Trophoblast cell (in vitro differentiated cells and primary cell): Measurements from ENCODE around the gene IMMP2L.

Experiments used
- DNase-seq, 2 donors: peaks; one replicate each; pipeline ENCODE4 v3.0.0-alpha.2; 2016
- H2AFZ ChIP-seq: 2 replicates; pipeline ENCODE4 v1.6.1; 2013; ENCODE audit warnings: low read length, moderate library complexity, mild to moderate bottlenecking; ENCODE audit not compliant: insufficient read depth, poor library complexity
- H2AK5ac ChIP-seq: 2 replicates; pipeline ENCODE4 v1.6.1; 2013; ENCODE audit warnings: mild to moderate bottlenecking, low read length
- H2BK120ac ChIP-seq: 2 replicates; pipeline ENCODE4 v1.6.1; 2013; ENCODE audit warnings: low read length, mild to moderate bottlenecking, moderate library complexity; ENCODE audit not compliant: insufficient read depth, poor library complexity
- H2BK12ac ChIP-seq: 2 replicates; pipeline ENCODE4 v1.6.1; 2013; ENCODE audit warnings: mild to moderate bottlenecking, low read length, moderate library complexity
- H2BK5ac ChIP-seq: 2 replicates; pipeline ENCODE4 v1.6.1; 2013; ENCODE audit warnings: low read length, low read depth, moderate library complexity, mild to moderate bottlenecking; ENCODE audit not compliant: poor library complexity
- H3K14ac ChIP-seq: 2 replicates; pipeline ENCODE4 v1.6.1; 2013; ENCODE audit warnings: mild to moderate bottlenecking, low read length
- H3K18ac ChIP-seq: 2 replicates; pipeline ENCODE4 v1.6.1; 2013; ENCODE audit warnings: mild to moderate bottlenecking, low read length
- H3K23ac ChIP-seq: 2 replicates; pipeline ENCODE4 v1.6.1; 2013; ENCODE audit warnings: low read length
- H3K27ac ChIP-seq: 2 replicates; pipeline ENCODE4 v1.5.1; 2013; ENCODE audit warnings: low read depth, mild to moderate bottlenecking, inconsistent platforms, low read length, moderate library complexity
- H3K27me3 ChIP-seq: 2 replicates; pipeline ENCODE4 v1.6.1; 2013; ENCODE audit warnings: inconsistent platforms, mild to moderate bottlenecking, low read length, moderate library complexity; ENCODE audit not compliant: insufficient read depth
- H3K36me3 ChIP-seq, 2 experiments: 1 replicate in 1 of 2; 2 replicates in 1 of 2; pipeline ENCODE4 v1.6.1; 2013; ENCODE audit warnings: low read length in 2 of 2, mild to moderate bottlenecking in 2 of 2, moderate library complexity in 1 of 2; ENCODE audit not compliant: insufficient read depth in 2 of 2, control insufficient read depth in 1 of 2
- H3K4ac ChIP-seq: 2 replicates; pipeline ENCODE4 v1.6.1; 2013; ENCODE audit warnings: low read depth, mild to moderate bottlenecking, low read length, moderate library complexity
- H3K4me1 ChIP-seq, 2 experiments: 1 replicate in 1 of 2; 2 replicates in 1 of 2; pipeline ENCODE4 v1.6.1; 2013; ENCODE audit warnings: low read length in 2 of 2, mild to moderate bottlenecking in 2 of 2, moderate library complexity in 1 of 2; ENCODE audit not compliant: insufficient read depth in 2 of 2, control insufficient read depth in 1 of 2
- H3K4me2 ChIP-seq: 2 replicates; pipeline ENCODE4 v1.6.1; 2013; ENCODE audit warnings: inconsistent platforms, mild to moderate bottlenecking, low read length, moderate library complexity
- H3K4me3 ChIP-seq: 2 replicates; pipeline ENCODE4 v1.5.1; 2013; ENCODE audit warnings: mild to moderate bottlenecking, low read depth, low read length, inconsistent platforms
- H3K79me1 ChIP-seq: one replicate; pipeline ENCODE4 v1.6.1; 2013; ENCODE audit warnings: low read length
- H3K79me2 ChIP-seq: 2 replicates; pipeline ENCODE4 v1.6.1; 2013; ENCODE audit warnings: low read length, mild to moderate bottlenecking; ENCODE audit not compliant: control insufficient read depth, insufficient read depth, poor library complexity
- H3K9ac ChIP-seq: 2 replicates; pipeline ENCODE4 v1.6.1; 2013; ENCODE audit warnings: mild to moderate bottlenecking, low read length
- H3K9me3 ChIP-seq: 2 replicates; pipeline ENCODE4 v1.6.1; 2013; ENCODE audit warnings: low read depth, mild to moderate bottlenecking, control low read depth, inconsistent platforms, low read length; ENCODE audit not compliant: insufficient read depth
- H4K12ac ChIP-seq: 2 replicates; pipeline ENCODE4 v1.6.1; 2013; ENCODE audit warnings: low read depth, mild to moderate bottlenecking, low read length, moderate library complexity
- H4K8ac ChIP-seq: 2 replicates; pipeline ENCODE4 v1.6.1; 2013; ENCODE audit warnings: low read depth, mild to moderate bottlenecking, low read length, moderate library complexity
- H4K91ac ChIP-seq: one replicate; pipeline ENCODE4 v1.6.1; 2013; ENCODE audit warnings: low read depth, mild to moderate bottlenecking, low read length, moderate library complexity
- WGBS: extraction: QIAGEN DNeasy Blood & Tissue Kit; methylation state at CpG from one replicate; pipeline ENCODE4 v1.1.7; 2013; ENCODE audit warnings: missing lambda C conversion rate; ENCODE audit not compliant: insufficient read length, insufficient coverage; ENCODE audit errors: extremely low coverage; 5-methylcytosine and 5-hydroxymethylcytosine counted together

Gene IMMP2L

DNA sequence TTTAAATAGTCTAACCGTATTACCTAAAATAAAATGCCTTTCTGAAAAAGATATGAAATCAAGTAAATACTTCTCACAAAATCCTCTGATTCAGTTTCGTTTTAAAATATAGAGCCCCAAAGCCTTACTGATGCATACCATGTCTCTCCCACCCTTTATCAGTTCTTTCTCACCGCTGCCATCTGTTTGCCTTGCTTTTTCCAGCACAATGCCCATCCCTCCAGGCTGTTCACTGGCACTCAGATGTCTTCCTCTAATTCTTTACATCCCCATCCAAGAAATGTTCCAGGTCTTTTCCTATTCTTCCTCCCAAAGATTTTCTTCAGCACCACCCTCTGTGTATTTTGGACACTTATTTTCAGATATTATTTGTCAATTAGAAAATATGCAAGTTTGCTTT is 587.9 kb downstream of the IMMP2L start:
- Histone ChIP-seq H3K27ac (no peak overlapping the region), H3K4me3 (no peak overlapping the region), H3K9ac (no peak overlapping the region), H3K36me3 (no peaks in the 10 kb centered on the region), H3K79me2 (no peaks in the 10 kb centered on the region), H3K18ac (no peak overlapping the region), H4K12ac (no peak overlapping the region), H3K4ac (no peak overlapping the region), H2BK120ac (no peak overlapping the region), H3K14ac (no peak overlapping the region), H3K9me3 (no peaks in the 10 kb centered on the region), H3K4me1 (no peaks in the 10 kb centered on the region), H2BK12ac (no peak overlapping the region), H2AK5ac (no peak overlapping the region), H4K91ac (no peak overlapping the region), H3K23ac (no peak overlapping the region), H2AFZ (no peak overlapping the region), H3K4me2 (no peak overlapping the region), H3K27me3 (no peaks in the 10 kb centered on the region), H3K79me1 (no peaks in the 10 kb centered on the region), H4K8ac (no peak overlapping the region), H2BK5ac (no peak overlapping the region)
- no CpG with 5 or more reads among the region's 3 CpGs for WGBS
- DNase-seq, result no peak

DNA sequence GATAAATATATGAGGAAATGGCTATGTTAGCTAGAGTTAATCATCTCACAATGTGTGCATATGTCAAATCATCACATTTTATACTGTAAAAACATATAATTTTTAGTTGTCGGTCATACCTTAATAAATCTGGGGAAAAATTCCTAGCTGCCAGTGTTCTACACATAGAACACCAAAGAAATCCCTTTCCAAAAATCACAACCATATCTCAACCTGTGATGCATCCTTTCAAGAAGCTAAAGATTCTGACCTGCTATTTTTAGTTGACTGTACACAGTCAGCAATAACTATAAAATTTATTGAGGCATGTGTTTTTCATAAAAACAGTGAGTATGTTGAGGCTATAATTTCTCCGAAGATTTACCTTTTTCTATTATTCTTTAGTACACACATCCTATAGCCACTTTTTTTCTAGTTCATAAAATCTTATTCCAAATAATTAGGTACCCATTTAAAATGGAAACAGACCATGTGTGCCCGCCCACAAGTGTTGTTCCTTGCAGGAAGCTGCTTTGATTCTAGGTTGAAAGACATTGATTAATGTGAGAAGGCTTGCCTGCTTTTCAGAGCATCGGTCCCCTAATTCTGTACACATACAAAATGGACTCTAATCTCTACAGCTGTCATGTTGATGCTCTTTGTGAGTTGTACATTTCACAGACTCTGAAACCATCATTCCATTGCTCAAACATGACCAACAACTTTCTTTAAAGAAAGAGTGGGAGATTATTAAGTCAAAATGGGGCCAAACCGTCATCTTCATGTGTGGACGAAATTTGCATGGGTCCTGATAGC is 588.9 kb downstream of the IMMP2L start:
- no peaks in the 10 kb centered on the region for H3K36me3 ChIP-seq
- H3K4me3 ChIP-seq, result no peak overlapping the region
- H3K23ac ChIP-seq, result no peak overlapping the region
- H3K4me1 ChIP-seq, result no peaks in the 10 kb centered on the region
- H3K4ac ChIP-seq, result no peak overlapping the region
- no peak overlapping the region for H2AFZ ChIP-seq
- H4K12ac ChIP-seq, result no peak overlapping the region
- no peak overlapping the region for H2BK5ac ChIP-seq
- WGBS, result no CpG with 5 or more reads among the region's 6 CpGs
- no peak overlapping the region for H3K9ac ChIP-seq
- no peak overlapping the region for H2BK120ac ChIP-seq
- no peak overlapping the region for H3K14ac ChIP-seq
- H3K4me2 ChIP-seq, result no peak overlapping the region
- no peak overlapping the region for H4K91ac ChIP-seq
- no peak for DNase-seq
- no peak overlapping the region for H4K8ac ChIP-seq
- no peak overlapping the region for H2BK12ac ChIP-seq
- H2AK5ac ChIP-seq, result no peak overlapping the region
- H3K27ac ChIP-seq, result no peak overlapping the region
- no peaks in the 10 kb centered on the region for H3K9me3 ChIP-seq
- no peaks in the 10 kb centered on the region for H3K79me2 ChIP-seq
- no peaks in the 10 kb centered on the region for H3K79me1 ChIP-seq
- no peak overlapping the region for H3K18ac ChIP-seq
- H3K27me3 ChIP-seq, result no peaks in the 10 kb centered on the region

DNA sequence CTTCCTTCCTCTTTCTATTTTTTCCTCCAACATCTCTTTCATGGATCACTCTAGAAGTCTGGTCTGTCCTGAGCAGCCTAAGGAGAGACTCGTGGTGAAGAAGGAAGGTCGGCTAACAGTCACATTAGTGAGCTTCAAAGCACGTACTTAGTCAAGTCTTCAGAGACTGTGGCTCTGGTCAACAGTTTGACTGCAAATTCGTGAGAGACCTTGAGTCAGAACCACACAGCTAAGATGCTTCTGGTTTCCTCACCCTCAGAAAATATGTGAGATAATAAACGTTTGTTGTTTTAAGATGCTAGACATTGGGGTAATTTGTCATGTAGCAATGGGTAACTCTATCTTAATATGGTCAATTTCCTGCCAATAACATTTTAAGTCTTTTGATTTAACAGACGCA is 597.5 kb downstream of the IMMP2L start:
- no peaks in the 10 kb centered on the region for H3K79me2 ChIP-seq
- H3K4me1 ChIP-seq, result no peaks in the 10 kb centered on the region
- H2BK12ac ChIP-seq, result no peak overlapping the region
- H3K36me3 ChIP-seq, result no peaks in the 10 kb centered on the region
- no peak overlapping the region for H2AFZ ChIP-seq
- H3K79me1 ChIP-seq, result no peaks in the 10 kb centered on the region
- no peak overlapping the region for H3K4me3 ChIP-seq
- no peak overlapping the region for H2BK5ac ChIP-seq
- no peak overlapping the region for H4K8ac ChIP-seq
- H4K91ac ChIP-seq, result no peak overlapping the region
- no peak overlapping the region for H3K27ac ChIP-seq
- no peak overlapping the region for H3K18ac ChIP-seq
- H3K9me3 ChIP-seq, result no peaks in the 10 kb centered on the region
- H3K27me3 ChIP-seq, result no peaks in the 10 kb centered on the region
- no CpG with 5 or more reads among the region's 6 CpGs for WGBS
- no peak overlapping the region for H3K14ac ChIP-seq
- no peak overlapping the region for H3K23ac ChIP-seq
- no peak overlapping the region for H3K4ac ChIP-seq
- H2AK5ac ChIP-seq, result no peak overlapping the region
- no peak overlapping the region for H3K9ac ChIP-seq
- DNase-seq, result no peak
- H3K4me2 ChIP-seq, result no peak overlapping the region
- no peak overlapping the region for H4K12ac ChIP-seq
- H2BK120ac ChIP-seq, result no peak overlapping the region

DNA sequence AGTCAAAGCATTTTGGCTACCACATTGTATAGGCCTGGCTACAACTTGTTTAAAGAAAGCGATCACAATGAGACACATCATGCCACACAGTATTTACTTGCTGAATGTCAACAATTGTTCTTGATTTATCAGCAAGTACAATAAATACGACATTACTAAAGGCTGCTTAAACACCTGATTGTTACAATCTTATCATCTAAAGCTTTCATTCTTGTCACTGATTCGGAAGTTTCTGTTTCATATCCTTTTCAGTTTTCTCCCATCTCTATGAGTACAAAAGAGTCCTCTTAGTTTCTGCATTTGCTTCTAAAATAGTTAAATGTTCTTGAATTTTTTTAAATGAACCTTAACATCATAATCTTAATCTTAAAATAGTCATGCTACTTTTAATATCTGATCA is 599.5 kb downstream of the IMMP2L start:
- no CpG with 5 or more reads among the region's 3 CpGs for WGBS

More for the DNA sequence above, 599.5 kb downstream of the IMMP2L start:
- Histone ChIP-seq H3K4me3 (no peak overlapping the region), H2BK5ac (no peak overlapping the region), H3K9ac (no peak overlapping the region), H3K4ac (no peak overlapping the region), H2BK120ac (no peak overlapping the region), H3K18ac (no peak overlapping the region), H3K14ac (no peak overlapping the region), H3K23ac (no peak overlapping the region), H3K27me3 (no peaks in the 10 kb centered on the region), H3K36me3 (no peaks in the 10 kb centered on the region), H4K12ac (no peak overlapping the region), H2BK12ac (no peak overlapping the region), H3K9me3 (no peaks in the 10 kb centered on the region), H2AK5ac (no peak overlapping the region), H3K79me2 (no peaks in the 10 kb centered on the region), H2AFZ (no peak overlapping the region), H4K8ac (no peak overlapping the region), H3K27ac (no peak overlapping the region), H4K91ac (no peak overlapping the region), H3K4me1 (no peaks in the 10 kb centered on the region), H3K79me1 (no peaks in the 10 kb centered on the region), H3K4me2 (no peak overlapping the region)
- no peak for DNase-seq
